NCI-H146 (cell line): ENCODE results near the gene WHRN.
A peak's percentile ranks its signal among the peaks of the same experiment; 100 is the strongest.

Experiments
- DNase-seq: peaks from one replicate; lab custom pipeline; 2025; lab: John Stamatoyannopoulos, UW

The WHRN gene

DNA sequence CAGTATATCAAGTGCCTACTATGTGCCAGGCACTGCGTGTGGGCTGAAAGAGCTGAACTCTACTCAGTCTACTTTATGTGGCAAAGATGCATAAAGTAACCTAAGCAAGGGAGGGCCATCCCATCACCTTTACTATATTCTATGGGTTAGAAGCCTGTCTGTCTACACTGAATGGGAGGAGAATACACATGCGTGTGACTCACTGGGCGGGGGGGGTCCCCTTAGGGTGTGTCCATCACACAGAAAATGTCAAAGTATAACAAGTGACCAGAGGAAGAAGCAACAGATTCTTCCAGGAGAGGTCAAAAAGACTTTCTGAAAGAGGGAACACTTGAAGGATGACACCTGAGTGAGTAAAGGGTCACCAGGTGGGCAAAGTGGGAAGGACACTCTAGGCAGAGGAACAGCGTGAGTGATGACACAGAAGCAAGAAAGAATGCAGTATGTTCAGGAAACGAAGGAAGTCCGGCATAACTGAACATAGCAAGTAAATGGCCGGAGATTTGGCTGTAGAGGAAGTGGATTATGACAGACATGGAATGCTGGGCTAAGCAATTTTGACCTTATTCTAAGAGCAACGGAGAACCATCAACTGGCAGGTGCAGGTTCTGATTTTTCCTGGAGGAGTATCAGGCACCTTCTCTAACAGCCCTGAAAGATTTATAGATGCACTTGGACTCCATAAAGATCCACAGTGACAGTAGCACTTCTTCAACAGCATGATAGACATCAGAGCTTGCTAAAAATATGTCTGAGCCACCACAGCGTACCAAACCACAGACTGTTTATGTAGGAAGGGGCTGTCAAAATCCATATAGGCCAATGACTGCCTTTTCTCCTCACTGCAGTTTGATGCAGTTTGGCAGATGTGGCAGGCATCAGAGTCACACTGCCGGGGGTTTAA lies 8.0 kb upstream of the WHRN start:
- no peak for DNase-seq

DNA sequence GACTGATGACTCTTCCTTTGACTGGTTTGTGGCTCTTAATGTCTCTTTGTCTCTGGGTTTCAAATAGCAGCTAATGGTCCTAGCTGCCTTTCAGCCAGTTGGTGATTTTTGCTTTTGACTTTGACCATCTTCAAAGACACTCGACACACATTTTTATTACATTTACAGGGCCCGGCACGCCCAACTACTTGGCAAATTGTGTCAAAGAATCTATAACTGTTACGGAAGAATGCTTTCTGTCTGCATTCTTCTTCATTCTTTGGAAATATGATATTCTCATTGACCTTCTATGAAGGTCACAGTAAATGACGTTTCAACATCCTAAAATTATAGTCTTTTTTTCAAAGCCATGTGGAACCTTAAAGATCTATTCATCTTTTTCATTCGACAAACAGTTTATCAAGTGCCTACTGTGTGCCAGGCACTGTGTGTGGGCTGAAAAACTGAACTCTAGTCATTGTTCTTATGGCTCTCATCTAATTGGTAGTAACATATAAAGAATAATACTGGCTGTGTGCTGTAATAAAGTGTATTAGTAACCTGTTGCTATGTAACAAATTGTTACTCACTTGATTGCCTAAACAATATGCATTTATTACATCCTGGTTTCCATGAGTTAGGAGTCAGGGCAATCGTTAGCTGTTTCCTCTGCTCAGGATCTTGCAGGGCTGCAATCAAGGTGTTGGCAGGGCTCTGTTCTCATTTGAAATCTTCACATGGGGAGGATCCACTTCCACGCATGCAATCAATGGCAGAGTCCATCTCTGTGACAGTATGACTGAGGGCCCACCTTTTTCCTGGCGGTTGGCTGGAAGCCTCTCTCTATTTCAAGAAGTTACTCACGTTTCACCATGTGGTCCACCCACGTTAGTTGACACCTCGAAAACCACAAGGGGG lies 7.0 kb upstream of the WHRN start:
- DNase-seq, result no peak

DNA sequence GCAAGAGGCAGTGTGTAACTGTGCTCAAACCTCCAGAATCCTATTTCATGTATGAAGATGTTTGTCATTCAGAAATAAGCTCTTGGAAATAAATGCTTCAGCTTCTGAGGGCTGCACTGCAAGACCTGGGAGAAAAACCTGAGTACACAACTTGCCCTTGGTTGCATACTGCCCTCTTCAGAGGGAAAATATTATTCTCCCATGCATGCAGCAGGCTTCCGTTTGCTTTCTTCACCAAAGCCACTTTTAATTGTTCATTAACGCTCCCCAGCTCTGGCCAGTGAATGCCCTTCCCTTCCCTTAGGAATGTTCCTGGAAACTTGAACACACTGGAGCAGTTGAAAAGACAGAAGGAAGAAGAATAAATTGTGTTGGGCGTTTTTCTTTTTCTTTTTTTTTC lies 2.5 kb upstream of the WHRN start:
- DNase-seq, result peak; percentile 17

DNA sequence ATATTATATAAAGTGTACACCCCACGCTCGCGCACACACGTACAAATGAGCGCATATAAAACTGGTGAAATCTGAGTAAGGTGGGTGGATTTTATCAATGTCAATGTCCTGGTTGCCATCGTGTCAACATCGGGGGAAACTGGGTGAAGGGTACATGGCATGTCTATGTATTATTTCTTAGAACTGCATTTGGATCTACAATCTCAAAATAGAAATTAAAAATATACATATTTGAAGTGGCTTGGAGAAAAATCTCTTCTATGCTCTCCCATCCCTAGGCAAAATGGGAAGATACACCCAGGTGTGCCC lies 763 bp upstream of the WHRN start:
- no peak for DNase-seq

DNA sequence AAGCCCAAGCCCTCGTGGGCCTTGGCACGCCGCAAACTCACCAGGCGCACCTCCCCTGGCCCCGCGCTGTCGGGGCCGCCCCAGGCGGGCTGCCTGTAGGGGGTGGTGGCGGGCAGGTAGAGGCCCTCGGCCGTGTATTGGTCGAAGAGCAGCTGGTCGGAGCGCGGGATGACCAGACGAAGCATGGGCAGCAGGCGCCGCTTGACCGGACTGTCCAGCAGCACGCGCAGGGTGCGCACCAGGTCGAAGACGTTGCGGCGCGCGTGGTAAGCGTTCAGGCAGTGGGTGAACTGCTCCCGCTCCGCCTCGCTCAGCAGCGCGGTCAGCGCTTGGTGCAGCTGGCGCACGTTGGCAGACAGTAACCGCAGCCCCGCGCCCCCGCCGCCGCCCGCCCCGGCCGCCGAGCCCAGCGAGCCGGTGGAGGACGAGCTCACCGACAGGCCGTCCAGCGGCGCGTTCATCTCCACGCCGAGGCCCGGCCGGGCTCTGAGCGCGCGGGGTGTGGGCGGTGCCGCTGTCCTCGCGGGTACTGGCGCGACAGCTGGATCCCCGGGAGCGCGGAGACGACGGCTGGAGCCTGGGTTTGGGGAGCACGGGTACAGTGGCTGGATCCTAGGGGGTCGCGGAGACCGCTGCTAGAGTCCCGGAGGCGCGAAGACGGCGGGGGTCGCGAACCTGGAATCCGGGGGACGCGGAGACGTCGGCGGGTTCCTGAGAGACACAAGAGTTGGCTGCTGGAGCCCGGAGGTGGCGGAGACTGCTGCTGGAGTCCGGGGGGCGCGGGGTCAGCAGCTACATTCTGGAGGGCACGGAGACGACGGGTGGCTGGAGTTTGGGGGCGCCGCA lies 709 bp downstream of the WHRN start:
- peak; percentile 54 for DNase-seq

DNA sequence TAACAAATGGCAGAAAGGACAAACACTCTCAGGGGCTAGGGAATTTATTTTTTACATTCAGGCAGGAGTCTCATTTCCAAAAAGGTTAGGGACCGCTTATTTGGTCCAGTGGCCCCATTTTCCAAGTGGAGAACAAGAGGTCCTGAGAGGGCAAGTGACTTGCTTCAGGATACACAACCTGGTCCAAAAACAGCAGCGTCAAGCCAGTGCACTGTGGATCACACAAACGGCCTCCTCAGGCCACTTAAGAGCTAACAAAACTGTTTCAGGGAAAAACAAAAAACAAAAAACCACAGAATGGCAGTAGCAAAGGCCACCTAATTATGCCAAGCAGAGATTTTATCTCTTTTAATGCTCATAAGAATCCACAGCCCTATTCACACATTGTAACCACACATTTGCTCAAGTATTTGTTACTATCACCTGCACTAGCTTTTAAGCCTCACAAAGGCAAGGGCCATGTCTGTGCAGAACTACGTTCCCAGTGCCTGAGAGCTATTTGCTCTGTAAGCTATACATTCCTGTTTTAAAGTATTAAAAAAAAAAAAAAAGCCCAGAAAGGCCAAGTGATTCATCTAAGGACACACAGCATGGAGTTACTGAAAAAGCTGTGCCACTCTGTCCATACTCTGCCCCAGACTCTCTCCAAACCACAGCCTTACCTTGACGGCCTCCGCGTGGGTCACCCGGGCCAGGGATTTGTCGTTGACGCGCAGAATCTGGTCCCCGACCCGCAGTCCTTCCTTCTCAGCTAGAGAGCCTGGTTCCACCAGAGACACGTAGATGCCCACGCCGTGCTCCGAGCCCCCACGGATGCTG lies 1.5 kb downstream of the WHRN start:
- no peak for DNase-seq

DNA sequence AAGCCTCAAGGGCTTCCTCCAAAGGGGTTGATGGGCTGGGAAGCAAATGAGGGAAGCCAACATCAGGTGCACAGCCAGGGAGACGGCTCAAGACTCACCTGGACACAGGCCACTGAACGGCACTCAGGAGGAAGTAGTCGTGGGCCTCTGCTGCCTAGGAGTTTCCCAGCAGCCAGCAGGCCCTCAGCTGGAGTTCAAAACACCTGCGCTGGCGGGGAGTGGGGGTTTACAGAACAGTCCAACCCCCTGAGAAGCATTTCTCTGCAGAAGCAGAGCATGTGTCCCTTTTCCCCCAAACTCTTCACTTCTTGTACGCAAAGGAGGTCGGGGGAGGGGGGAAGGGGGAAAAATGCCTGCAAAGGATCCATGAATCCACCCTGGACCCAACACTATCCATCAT lies 2.3 kb downstream of the WHRN start:
- DNase-seq, result peak; percentile 48

DNA sequence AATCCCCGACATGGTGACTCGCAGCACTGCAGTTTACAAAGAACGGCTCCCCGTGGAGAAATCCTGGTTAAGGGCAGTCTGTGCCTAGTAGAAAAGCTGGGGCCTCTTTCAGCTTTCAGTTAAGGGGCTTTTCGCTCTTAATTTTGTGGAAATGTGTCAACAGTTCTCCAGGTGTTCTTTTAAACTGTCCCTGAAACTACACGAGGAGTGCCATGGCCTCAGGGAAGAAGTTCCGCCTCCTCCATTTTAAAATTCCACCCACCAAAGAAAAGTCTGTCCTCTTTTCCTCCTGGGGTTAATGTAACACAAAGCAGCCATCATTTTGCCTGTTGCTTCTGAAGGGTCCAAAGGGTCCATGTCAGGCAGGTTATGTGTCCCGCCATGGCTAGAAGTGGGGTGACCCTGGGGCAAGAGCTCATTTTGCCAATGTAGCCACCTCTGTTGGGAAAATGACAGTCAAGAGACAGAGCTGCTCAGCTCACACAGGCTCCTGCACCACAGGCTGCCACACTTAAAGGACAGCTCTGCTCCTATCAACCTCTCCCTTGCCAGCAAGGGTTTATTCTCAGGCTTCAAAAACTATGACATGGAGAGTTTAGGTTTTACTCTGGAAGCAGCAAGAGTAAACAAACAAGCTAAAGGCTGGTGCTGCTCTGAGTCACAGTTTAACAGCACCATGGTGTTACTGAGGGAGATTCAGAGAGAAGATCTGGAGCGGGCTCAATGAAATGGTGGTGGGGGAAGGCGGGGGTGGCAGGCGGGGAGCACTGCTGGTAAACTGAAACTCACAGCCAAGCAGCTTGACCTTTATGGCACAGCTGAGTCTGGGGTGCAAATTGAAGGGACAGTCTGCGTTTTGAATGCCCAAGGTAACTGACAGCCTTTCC lies 3.2 kb downstream of the WHRN start:
- DNase-seq, result peak; percentile 60

DNA sequence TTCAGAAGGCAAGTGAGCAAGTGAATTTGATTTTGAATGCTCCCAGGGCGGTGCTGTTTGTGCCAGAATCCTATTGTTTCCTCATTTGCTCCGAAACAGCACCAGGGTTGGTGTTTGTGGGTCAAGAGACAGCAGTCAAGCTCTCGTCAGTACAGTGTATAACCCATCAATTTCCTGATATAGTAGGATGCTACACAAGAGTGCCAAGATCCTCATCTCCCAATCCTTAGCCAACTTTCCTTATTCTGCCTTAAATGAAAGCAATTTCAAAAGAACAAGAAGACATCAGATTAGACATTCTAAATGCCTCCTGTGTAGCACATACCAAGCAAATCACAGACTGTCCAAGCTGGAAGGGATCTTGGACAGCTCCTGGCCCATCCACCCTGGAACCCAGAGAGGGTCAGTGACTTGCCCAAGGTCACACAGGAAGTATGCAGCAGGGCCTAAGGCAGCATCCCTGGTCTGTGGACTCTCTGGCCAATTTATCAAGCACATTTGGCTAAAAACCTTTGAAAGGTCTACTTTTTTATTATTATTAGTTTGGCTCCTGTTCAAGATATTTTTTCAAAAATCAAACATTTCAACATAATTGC lies 4.5 kb downstream of the WHRN start:
- no peak for DNase-seq

DNA sequence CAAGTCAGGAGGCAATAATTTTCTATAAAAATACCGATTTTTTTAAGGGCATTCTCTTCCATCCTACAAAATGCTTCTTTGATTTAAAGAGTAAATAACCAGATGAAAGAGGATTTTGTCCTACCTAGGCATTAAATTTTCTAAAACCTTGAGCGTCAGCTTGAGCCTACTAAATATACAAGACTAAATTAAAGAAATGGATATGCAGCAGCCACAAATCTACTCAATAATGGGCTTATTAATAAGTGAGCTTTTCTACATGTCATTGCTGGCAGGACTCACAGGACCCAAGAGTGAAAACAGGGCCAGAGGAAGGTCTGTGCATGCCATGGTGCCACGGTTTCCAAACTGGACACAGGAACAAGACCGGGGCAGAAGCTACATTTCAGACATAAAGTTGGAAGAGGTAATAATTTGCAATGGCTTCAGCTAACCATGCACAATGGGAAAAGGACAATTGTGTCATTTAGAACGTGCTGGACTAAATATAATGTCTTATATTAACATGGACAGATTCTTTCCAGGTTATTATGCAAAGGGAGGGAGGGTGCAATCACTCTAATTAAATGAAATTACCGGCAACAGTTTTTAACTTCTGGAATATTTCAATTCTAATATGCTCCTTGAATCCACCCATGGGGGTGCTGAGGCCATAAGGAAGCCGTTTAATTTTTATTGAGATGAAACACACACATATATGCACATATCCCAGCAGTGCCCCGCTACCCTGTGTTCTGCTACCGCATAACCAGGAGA lies 5.2 kb downstream of the WHRN start:
- no peak for DNase-seq

DNA sequence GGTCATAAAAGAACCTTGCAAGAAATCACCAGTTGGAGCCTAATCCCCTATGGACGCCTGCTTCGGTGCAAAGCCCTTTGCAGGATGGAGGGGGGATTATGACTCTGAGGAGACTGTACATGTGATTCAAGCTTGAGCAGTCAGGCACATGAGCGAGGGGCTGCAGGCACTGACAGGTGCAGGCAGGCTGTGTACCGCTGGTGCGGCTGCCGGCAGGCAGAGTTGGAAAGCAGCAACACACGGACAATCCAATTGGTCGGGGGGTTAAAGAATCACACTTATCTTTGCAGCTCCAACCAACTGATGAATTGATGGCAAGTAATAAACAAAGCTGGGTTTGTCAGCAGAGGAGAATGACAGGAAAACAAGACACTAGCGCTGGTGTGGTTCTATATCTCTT lies 5.7 kb downstream of the WHRN start:
- DNase-seq, result no peak

DNA sequence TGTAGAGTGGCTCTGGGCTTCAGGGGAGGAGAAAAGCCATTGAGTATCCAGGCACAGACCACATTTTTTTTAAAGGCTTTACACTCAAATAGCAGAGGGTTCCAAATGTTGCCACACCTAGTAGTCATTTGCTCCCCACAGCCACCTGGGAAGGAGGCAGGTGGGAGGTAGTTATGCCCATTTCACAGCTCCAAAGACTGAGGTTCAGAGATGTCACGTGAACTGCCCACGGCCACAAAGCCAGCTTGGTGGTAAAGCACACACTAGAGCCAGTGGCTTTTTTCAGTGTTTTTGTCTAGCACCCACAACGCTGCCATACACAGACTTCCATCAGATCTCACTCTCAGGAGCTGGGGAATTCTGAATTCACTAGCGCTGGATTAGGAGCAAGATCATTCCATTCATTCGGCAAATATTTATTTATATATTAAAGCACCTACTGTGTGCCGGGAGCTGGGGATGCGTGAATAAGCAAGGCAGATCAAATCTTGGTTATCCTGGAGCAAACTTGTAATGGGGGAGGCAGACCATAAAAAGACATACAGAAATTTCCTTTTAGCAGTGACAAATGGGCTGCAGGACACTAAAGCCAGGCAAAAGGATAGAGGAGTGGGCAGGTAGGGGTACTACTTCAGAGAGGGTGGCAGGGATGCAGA lies 7.4 kb downstream of the WHRN start:
- no peak for DNase-seq

DNA sequence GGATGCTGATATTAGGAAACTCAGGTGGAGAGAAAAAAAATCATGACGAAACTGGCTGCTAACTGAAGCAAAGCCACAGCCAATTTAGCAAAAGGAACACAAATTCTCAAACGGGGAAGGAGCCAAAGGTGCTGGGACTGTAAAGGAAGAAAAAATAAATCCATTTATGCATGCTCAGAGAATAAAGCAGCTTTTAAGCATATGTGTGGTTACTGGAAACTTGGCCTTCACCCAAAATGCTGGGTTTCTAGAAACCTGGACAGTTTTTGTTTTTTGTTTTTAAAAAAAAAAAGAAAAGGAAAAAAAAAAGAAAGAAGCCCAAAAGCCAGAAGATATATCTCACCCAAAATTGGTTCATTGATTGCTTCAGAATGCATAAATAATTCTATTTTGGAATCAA lies 8.0 kb downstream of the WHRN start:
- DNase-seq, result no peak

DNA sequence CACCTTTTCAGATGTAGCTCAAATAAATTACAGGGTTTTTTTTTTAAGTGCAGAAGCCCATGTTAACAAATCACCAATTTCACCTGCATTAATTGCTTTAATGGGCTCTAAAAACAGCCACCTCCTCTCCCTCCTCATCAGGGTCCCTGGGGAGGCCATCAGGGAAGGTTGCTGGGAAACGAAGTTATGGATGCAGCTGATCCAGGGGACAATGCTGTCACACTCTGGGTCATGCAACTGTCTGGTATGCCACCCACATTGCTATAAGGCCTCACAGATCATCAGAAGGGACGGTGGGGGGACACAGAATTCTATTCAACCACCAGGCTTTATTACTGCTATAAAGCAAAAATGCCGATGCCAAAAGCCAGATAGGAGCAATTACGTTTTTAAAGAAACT lies 9.3 kb downstream of the WHRN start:
- DNase-seq, result peak; percentile 1

DNA sequence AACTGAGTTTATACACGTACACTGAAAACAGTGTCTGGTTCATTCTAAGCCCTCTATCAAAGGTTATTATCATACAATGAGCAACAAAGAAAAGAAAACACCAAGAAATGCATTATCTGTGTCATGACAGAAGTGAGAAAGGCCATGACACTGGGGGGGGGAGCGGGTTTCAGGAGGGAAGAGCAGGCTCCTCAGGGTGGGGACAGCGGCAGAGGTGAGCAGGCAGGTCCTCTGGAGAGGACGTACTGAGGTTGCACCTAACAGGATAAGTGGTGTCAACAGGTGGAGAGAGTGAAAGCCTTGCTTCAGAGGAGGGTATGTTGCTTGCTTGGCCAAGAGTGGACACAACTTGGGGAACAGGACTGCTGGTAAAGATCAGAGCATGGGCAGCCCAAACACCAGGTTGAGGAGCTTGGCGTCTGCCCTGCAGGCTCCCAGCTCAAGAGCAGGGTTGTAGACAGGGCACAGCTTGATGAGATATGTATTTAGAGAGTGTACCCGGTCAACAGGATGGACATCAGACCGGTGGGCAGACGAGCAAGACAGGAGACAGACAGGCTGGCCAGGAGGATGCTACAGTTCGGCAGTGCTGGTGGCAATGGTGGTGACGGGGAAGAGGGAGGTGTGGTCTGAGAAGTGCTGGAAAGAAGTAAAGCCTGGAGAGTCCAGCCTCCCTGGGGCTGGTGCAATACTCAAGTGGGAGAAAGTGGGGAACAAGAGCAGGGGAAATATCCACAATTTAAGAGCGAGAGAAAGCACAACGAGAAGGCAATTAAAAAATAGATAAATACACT lies 10.3 kb downstream of the WHRN start:
- no peak for DNase-seq

DNA sequence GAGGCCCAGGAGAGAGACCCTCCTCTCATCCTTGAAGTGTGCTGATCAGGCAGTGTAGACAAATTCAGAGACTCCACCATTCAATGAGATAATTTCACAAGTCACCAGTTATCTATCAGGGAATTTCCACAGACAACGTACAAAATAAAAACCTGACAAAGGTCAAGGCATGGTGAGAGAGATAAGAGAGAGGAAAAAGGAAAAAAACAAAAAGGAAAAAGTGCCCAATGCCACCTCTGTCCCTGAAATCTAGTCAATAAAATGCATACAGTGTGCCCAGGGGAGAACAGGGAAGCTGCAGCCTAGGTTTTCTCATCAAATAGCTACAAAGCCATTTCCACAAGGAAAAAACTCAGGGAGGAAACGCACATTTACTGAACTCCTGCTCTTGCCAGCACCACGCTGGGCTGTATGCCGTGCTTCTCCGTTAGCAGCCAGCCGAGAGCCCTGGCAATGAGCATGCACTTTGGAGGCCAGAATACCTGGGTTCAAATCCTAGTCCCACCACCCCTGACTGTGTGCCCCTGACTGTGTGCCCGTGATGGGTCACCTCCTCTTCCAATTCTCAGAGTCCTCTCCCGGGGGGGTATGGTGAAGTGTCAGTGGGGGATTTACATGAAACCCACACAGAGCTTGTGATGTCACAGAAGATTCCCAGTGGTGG lies 11.6 kb downstream of the WHRN start:
- DNase-seq, result no peak

DNA sequence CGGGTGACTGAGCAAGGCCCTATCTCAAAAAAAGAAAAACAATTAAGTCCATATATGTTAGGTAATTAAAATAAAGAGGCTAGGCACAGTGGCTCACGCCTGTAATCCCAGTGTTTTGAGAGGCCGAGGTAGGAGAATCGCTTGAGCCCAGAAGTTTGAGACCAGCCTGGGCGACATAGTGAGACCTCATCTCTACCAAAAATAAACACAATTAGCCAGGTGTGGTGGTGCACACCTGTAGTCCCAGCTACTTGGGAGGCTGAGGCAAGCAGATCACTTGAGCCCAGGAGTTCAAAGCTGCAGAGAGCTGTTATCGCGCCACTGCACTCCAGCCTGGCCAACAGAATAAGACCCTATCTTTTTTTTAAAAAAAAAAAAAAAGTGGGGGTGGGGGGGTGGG lies 12.3 kb downstream of the WHRN start:
- DNase-seq, result no peak
